Stimulated activated CD4-positive, alpha-beta T cell treated with anti-CD3 and anti-CD28 coated beads, Interleukin-12 subunit alpha, Interleukin-12 subunit beta, amount 100 ng/mL, for 48 hours (primary cell): ENCODE data around the gene NAT14.

ENCODE experiments used
- DNase-seq, 3 donors: peaks; one replicate each; pipeline ENCODE4 v3.0.0-alpha.2; 2020; ENCODE audit warnings: low read depth in 2 of 3, low spot score in 1 of 3

The NAT14 gene

GRCh38 chr19:55535173-55535964 is 50.4 kb downstream of the NAT14 start:
- DNase-seq: no peak

- DNase-seq: no peak
These were observed 51.0 kb downstream of the NAT14 start for GRCh38 chr19:55535965-55536350.

GRCh38 chr19:55536366-55536765 is 51.4 kb downstream of the NAT14 start:
- no peak for DNase-seq
